Loucy (cell line): ENCODE measurements around the gene SEC16A.

ENCODE experiments used
- CTCF ChIP-seq: fragments of 200-600 bp; sonication (generic); conservative IDR thresholded peaks from 2 replicates; pipeline ENCODE4 v1.5.1; 2014; ENCODE audit warnings: mild to moderate bottlenecking, antibody characterized with exemption, low read length
- EZH2phosphoT487 ChIP-seq: fragments of 200-600 bp; IDR thresholded peaks from 2 replicates; pipeline ENCODE4 v1.6.1; 2018; ENCODE audit warnings: antibody characterized with exemption, mild to moderate bottlenecking, moderate library complexity, borderline replicate concordance

- TF ChIP-seq CTCF = no peak
- no peak for TF ChIP-seq EZH2phosphoT487
Observed at GRCh38 chr9:136499935-136500910, 17.4 kb upstream of the SEC16A start.
